Activated CD4-positive, alpha-beta T cell treated with anti-CD3 and anti-CD28 coated beads for 36 hours (primary cell): ENCODE results near the gene NOTCH3. TPM values are rescaled to one million over a fixed set of nuclear protein-coding genes. Genes with fewer than 3 reads are reported as not detected.

Source experiments
- ATAC-seq: fragments of 200-7000 bp; cut with Tn5 transposase; one replicate; pipeline ENCODE4 v1.10.0; 2021; ENCODE audit warnings: mild to moderate bottlenecking, moderate library complexity
- CTCF ChIA-PET: fragments of 350-600 bp; sonication (Branson Sonifier 250); formaldehyde crosslinking; loops from one replicate; lab custom pipeline; 2021; ENCODE audit warnings: antibody characterized with exemption; lab: Charles Lee
- POLR2A ChIA-PET: fragments of 350-600 bp; sonication (Branson Sonifier 250); formaldehyde crosslinking; loops from one replicate; lab custom pipeline; 2021; ENCODE audit warnings: antibody characterized with exemption, inconsistent platforms; lab: Charles Lee
- DNase-seq: peaks from one replicate; pipeline ENCODE4 v3.0.0-alpha.2; 2020
- H3K27ac Mint-ChIP-seq: one replicate; pipeline ENCODE4 v1.8.0; 2021; ENCODE audit warnings: mixed read lengths
- H3K27me3 Mint-ChIP-seq: one replicate; pipeline ENCODE4 v1.8.0; 2021; ENCODE audit warnings: mixed read lengths
- H3K36me3 Mint-ChIP-seq: one replicate; pipeline ENCODE4 v1.8.0; 2021; ENCODE audit warnings: low read depth, mixed read lengths
- H3K4me1 Mint-ChIP-seq: one replicate; pipeline ENCODE4 v1.8.0; 2021; ENCODE audit warnings: mixed read lengths
- H3K4me3 Mint-ChIP-seq: one replicate; pipeline ENCODE4 v1.8.0; 2021; ENCODE audit warnings: mild to moderate bottlenecking, moderate library complexity, mixed read lengths
- H3K9me3 Mint-ChIP-seq: one replicate; pipeline ENCODE4 v1.8.0; 2021; ENCODE audit warnings: low read depth, mixed read lengths
- intact Hi-C, 2 experiments: fragments of 100-400 bp; cut with DNase I in 1 of 2; cut with micrococcal nuclease in 1 of 2; formaldehyde crosslinking; loops; one replicate each; pipeline versions ENCODE4 v1.14.2 to v1.15.1; 2022 to 2024; cut with DNase I, micrococcal nuclease
- total RNA-seq, 2 experiments: library from RNA; stranded (reverse); gene quantifications; one replicate each; pipeline ENCODE4 v1.2.3, GENCODE V29; 2021

NOTCH3 gene
- total RNA-seq: under 1 TPM; 0.02 to 0.25 TPM

GRCh38 chr19:15200553-15201364, at the start of gene NOTCH3:
NOTCH3 (minus strand) TSS chr19:15200995; CDS start chr19:15200905, 90 bp downstream.
- CTCF ChIA-PET: interaction anchor here (0.5 to 1.2 kb wide), 2 partner anchors 109 to 384 kb away, joined by 3 to 4 read pairs; no protein-coding TSS in a partner anchor
- intact Hi-C loops: no loop called here
- H3K27me3 Mint-ChIP-seq: peaks cover 42% of the 10 kb centered on the region
- H3K4me1 Mint-ChIP-seq: peaks cover 11% of the 10 kb centered on the region
- no peak within 1 kb of the TSS for H3K27ac Mint-ChIP-seq
- H3K9me3 Mint-ChIP-seq: no peaks in the 10 kb centered on the region
- POLR2A ChIA-PET: no interaction called here
- no peaks in the 10 kb centered on the region for H3K36me3 Mint-ChIP-seq
- H3K4me3 Mint-ChIP-seq: peak within 1 kb of the TSS; percentile 11
- ATAC-seq (peak; percentile 14), DNase-seq (no peak)

- ChIA-PET CTCF (interaction anchor here (0.5 to 2.3 kb wide), 4 partner anchors 10 to 1064 kb away, joined by 3 to 7 read pairs (median 6); no protein-coding TSS in a partner anchor), POLR2A (interaction anchor here (0.6 kb wide), 1 partner anchor 158 kb away, joined by 3 read pairs; no protein-coding TSS in a partner anchor)
- intact Hi-C loops: no loop called here
- ATAC-seq (no peak), DNase-seq (no peak)
- peaks cover 45% of the 10 kb centered on the region for H3K36me3 Mint-ChIP-seq
- H3K4me1 Mint-ChIP-seq: no peaks in the 10 kb centered on the region
- H3K9me3 Mint-ChIP-seq: no peaks in the 10 kb centered on the region
- no peaks in the 10 kb centered on the region for H3K27me3 Mint-ChIP-seq
- H3K4me3 Mint-ChIP-seq: no peak overlapping the region
- H3K27ac Mint-ChIP-seq: no peak overlapping the region
Measured at GRCh38 chr19:15250640-15250993, 49.8 kb upstream of the NOTCH3 start.

DNA sequence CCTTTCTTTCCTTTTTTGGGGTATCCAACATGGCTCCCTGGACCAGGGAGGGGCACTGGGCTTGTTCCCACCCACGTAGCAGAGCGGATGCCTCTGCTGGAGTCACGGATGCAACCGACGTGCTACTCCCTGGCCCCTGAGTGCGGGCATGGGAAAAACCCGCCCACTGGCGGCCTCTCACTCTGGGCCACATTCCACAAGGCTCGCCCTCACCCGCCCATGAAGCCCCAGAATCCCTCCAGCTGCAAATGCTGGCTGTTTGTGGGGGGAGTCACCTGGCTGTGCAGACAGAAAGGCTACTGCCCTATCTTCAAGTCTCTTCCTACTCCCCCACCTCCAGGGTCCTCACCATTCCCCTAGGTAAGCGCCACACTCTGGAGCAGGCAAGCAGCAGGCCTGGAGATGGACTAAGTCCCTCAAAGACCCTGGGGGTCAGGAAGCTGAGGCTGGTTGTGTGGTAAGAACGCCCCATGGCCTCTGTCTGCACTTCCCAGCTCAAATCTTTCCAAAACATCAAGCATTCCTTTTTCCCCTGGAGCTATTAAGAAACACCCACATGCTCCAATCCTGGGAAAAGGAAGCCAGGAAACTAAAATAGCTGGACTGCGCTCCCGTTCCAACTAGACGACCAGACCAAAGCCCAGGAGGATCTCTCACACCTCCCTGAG, 49.3 kb upstream of the NOTCH3 start:
- DNase-seq (no peak), ATAC-seq (no peak)
- Mint-ChIP-seq H3K36me3 (peaks cover 42% of the 10 kb centered on the region), H3K4me3 (no peak overlapping the region), H3K27ac (no peak overlapping the region), H3K27me3 (no peaks in the 10 kb centered on the region), H3K4me1 (no peaks in the 10 kb centered on the region), H3K9me3 (no peaks in the 10 kb centered on the region)
- ChIA-PET POLR2A (interaction anchor here (0.6 kb wide), 1 partner anchor 157 kb away, joined by 3 read pairs; no protein-coding TSS in a partner anchor), CTCF (interaction anchor here (0.5 to 2.3 kb wide), 3 partner anchors 13 to 1064 kb away, joined by 4 to 7 read pairs (median 7); no protein-coding TSS in a partner anchor)
- intact Hi-C loops: no loop called here

DNA sequence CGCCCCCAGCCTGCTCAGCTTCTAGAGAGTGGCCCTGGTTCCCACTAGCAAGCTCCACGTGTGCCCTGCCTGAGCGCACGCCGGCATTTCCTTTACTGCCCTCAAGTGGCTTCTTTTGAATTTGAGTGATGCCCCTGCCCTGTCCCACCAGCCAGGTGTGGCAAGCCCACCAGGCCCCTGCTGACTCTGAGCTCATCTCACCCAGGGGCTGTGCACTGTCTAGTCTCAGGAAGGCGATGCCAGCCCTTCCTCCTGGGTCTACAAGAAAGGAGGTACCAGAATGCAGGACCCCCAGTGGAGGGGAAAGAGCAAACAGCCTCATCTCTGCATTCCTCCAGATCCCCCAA, 48.7 kb upstream of the NOTCH3 start:
- ChIA-PET POLR2A (no interaction called here), CTCF (no interaction called here)
- no peak overlapping the region for H3K27ac Mint-ChIP-seq
- H3K27me3 Mint-ChIP-seq: no peaks in the 10 kb centered on the region
- ATAC-seq (no peak), DNase-seq (no peak)
- H3K9me3 Mint-ChIP-seq: no peaks in the 10 kb centered on the region
- intact Hi-C loops: no loop called here
- no peak overlapping the region for H3K4me3 Mint-ChIP-seq
- peaks cover 39% of the 10 kb centered on the region for H3K36me3 Mint-ChIP-seq
- H3K4me1 Mint-ChIP-seq: no peaks in the 10 kb centered on the region

DNA sequence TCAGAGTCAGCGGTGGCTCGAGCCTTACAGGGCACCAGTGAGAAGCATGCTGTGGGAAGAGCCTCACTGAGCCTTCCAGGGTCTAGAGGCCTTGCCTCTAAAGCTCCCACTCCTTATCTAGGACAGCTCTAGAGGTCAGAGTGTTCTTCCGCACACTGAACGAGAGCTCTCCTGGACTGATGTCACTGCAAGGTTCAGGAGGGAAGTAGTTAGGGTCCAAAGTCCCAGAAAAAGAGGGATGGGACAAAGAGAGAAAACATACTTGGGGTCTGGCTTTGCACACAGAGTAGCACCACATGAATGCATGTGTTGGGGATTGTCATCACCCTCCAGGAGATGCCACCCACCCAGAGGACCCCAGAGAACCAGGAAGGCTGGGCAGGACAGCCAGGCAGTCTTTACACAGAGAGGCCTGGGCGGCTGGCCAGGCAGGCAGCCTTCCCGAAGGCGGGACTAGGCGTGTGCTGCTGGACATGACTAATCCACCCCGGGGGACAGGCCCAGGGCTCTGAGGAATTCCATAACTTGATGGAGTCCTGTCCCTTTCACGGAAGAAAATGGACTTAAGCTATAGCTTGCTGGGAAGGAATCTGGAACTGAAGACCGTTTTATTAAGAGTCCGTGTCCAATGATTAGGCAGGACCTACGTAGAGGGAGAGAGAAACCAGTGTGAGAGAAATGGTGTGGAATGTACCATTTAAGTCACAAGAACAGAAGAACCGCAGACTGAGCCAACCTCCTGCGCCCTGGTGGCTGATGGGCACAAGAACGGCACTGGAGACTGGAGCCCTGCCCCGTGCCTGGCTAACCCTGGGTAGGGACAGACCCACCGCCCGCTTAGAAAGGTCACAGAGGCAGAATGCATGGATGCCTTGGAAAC, 48.1 kb upstream of the NOTCH3 start:
- Mint-ChIP-seq H3K27me3 (no peaks in the 10 kb centered on the region), H3K4me3 (no peak overlapping the region), H3K36me3 (peaks cover 36% of the 10 kb centered on the region), H3K9me3 (no peaks in the 10 kb centered on the region), H3K27ac (no peak overlapping the region), H3K4me1 (no peaks in the 10 kb centered on the region)
- DNase-seq: no peak
- POLR2A ChIA-PET: no interaction called here
- CTCF ChIA-PET: interaction anchor here (0.6 kb wide), 1 partner anchor 137 kb away, joined by 3 read pairs; no protein-coding TSS in a partner anchor
- ATAC-seq: no peak
- intact Hi-C loops: no loop called here

DNA sequence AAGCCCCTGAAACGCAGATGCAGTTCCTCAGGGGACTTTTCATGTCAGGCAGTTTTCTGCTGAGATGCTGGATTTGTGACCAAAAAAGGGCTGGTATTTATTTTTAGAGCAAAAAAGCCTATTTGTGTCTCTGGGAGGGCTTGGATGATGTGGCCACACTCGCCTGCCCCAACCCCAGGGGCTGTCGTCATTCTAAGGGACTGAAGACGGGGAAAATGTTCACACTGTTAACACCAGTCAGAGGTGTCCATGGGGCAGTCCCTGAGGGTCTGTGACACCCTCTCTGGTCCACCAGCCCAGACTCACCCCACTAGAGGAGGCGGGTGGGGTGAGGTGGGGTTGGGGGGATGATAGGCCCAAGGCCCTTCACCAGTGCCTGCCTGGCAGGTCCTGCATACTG, 47.3 kb upstream of the NOTCH3 start:
- ChIA-PET CTCF (interaction anchor here (0.6 kb wide), 1 partner anchor 138 kb away, joined by 3 read pairs; no protein-coding TSS in a partner anchor), POLR2A (no interaction called here)
- Mint-ChIP-seq H3K4me1 (no peaks in the 10 kb centered on the region), H3K4me3 (no peak overlapping the region), H3K36me3 (peaks cover 36% of the 10 kb centered on the region), H3K9me3 (no peaks in the 10 kb centered on the region), H3K27ac (no peak overlapping the region), H3K27me3 (no peaks in the 10 kb centered on the region)
- intact Hi-C loops: no loop called here
- DNase-seq: no peak
- ATAC-seq: no peak

DNA sequence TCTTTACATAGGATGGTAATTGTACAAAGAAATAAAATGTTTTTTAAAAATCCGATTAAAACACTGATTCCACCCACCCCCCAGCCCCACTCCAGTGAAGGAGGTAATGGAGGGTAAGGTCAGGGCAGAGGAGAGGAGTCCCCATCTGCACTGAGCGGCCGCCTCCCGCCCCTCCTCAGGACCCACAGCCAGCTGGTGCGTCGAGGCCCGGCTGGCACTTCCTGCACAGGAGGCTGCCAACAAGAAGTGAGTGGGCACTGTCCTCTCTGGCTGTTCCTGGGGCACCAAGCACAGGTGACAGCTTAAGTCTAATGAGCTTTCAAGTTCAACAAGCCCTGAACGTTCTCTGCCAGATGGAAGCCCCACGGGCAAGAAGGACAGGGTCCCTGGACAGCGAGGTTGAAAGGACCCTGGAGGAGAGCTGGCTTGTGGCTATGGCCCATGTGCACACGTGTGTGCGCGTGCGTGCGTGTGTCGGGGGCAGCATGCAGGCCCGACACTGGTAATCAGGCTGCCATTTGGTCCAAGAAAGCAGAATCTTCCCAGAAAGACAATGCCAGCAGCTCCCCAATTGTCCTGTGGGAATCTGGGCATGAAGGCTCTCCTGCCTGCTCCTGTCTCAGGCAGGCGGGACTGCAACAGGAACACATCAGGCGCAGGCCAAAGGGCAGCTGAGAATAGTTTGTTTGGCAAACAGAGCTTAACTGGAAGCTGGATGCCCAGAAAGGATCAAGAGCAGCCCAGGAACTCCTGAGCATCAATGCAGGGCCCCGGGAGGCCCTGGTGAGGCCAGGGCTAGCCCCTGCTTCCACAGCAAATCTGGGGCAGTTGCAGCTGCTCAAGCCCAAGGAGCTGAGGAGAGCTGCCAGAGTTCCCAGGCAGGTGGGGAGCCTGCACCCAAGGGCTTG, 46.6 kb upstream of the NOTCH3 start:
- Mint-ChIP-seq H3K4me3 (no peak overlapping the region), H3K4me1 (no peaks in the 10 kb centered on the region), H3K27me3 (no peaks in the 10 kb centered on the region), H3K27ac (no peak overlapping the region), H3K36me3 (peaks cover 37% of the 10 kb centered on the region), H3K9me3 (no peaks in the 10 kb centered on the region)
- POLR2A ChIA-PET: no interaction called here
- ATAC-seq: no peak
- CTCF ChIA-PET: no interaction called here
- intact Hi-C loops: no loop called here
- DNase-seq: no peak

DNA sequence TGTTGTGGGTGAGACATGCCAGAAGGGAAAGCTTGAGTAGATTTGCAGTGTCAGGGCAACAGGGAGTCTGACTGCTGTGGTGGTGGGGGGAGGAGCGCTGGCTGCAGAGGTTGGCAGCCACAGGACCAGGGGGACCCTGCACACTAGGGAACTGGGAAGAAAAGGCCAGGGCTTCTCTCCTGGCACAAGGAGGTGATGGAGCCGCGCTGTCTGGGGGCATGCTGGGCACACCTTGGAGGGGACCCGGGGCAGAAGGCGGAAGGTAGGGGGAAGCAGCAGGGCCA, 45.3 kb upstream of the NOTCH3 start:
- ChIA-PET CTCF (interaction anchor here (0.7 kb wide), 1 partner anchor 134 kb away, joined by 3 read pairs; no protein-coding TSS in a partner anchor), POLR2A (no interaction called here)
- no peak overlapping the region for H3K27ac Mint-ChIP-seq
- H3K9me3 Mint-ChIP-seq: no peaks in the 10 kb centered on the region
- intact Hi-C loops: no loop called here
- no peaks in the 10 kb centered on the region for H3K27me3 Mint-ChIP-seq
- no peak for ATAC-seq
- H3K4me3 Mint-ChIP-seq: no peak overlapping the region
- peaks cover 39% of the 10 kb centered on the region for H3K36me3 Mint-ChIP-seq
- no peaks in the 10 kb centered on the region for H3K4me1 Mint-ChIP-seq
- no peak for DNase-seq

- ChIA-PET POLR2A (no interaction called here), CTCF (interaction anchor here (0.7 to 1.1 kb wide), 3 partner anchors 18 to 135 kb away, joined by 3 read pairs; no protein-coding TSS in a partner anchor)
- Mint-ChIP-seq H3K4me3 (no peak overlapping the region), H3K27ac (no peak overlapping the region), H3K9me3 (no peaks in the 10 kb centered on the region), H3K36me3 (peaks cover 43% of the 10 kb centered on the region), H3K27me3 (no peaks in the 10 kb centered on the region), H3K4me1 (no peaks in the 10 kb centered on the region)
- ATAC-seq: no peak
- no peak for DNase-seq
- intact Hi-C loops: no loop called here
Measured at GRCh38 chr19:15245370-15246197, 44.8 kb upstream of the NOTCH3 start.

GRCh38 chr19:15244808-15245207, 44.0 kb upstream of the NOTCH3 start:
- ChIA-PET CTCF (interaction anchor here (0.7 to 1.1 kb wide), 2 partner anchors 17 to 29 kb away, joined by 3 read pairs; no protein-coding TSS in a partner anchor), POLR2A (no interaction called here)
- DNase-seq (no peak), ATAC-seq (no peak)
- Mint-ChIP-seq H3K27me3 (no peaks in the 10 kb centered on the region), H3K36me3 (peaks cover 47% of the 10 kb centered on the region), H3K27ac (no peak overlapping the region), H3K4me1 (no peaks in the 10 kb centered on the region), H3K4me3 (no peak overlapping the region), H3K9me3 (no peaks in the 10 kb centered on the region)
- intact Hi-C loops: no loop called here
